ENCODE data around the gene RASSF7.
A peak's percentile ranks its signal among the peaks of the same experiment; 100 is the strongest.

The RASSF7 gene

GRCh38 chr11:528166-528814 is 32.5 kb upstream of the RASSF7 start:
- no peak for FAIRE-seq
- DNase-seq (ENCODE audit: insufficient read length): no peak
- TF ChIP-seq POLR2AphosphoS5 (IDR thresholded peaks at IDR 0.05; ENCODE audit: low read depth, low read length) (no peak), TAF1 (IDR thresholded peaks at IDR 0.05; ENCODE audit: borderline replicate concordance, low read depth, low read length) (no peak), POLR2A (IDR thresholded peaks at IDR 0.05; ENCODE audit: low read depth, low read length) (no peak)

GRCh38 chr11:528815-529727 is 31.7 kb upstream of the RASSF7 start:
- TF ChIP-seq POLR2AphosphoS5 (IDR thresholded peaks at IDR 0.05; ENCODE audit: low read depth, low read length) (no peak), TAF1 (IDR thresholded peaks at IDR 0.05; ENCODE audit: borderline replicate concordance, low read depth, low read length) (no peak), POLR2A (IDR thresholded peaks at IDR 0.05; ENCODE audit: low read depth, low read length) (no peak)
- FAIRE-seq (no peak), DNase-seq (ENCODE audit: insufficient read length) (no peak)

- TF ChIP-seq POLR2AphosphoS5 (IDR thresholded peaks at IDR 0.05; ENCODE audit: low read depth, low read length) (no peak), TAF1 (IDR thresholded peaks at IDR 0.05; ENCODE audit: borderline replicate concordance, low read depth, low read length) (no peak), POLR2A (IDR thresholded peaks at IDR 0.05; ENCODE audit: low read depth, low read length) (no peak)
- DNase-seq (ENCODE audit: insufficient read length) (no peak), FAIRE-seq (no peak)
These were observed 30.9 kb upstream of the RASSF7 start for GRCh38 chr11:529728-530411.

- DNase-seq (ENCODE audit: insufficient read length) (no peak), FAIRE-seq (no peak)
- TF ChIP-seq TAF1 (IDR thresholded peaks at IDR 0.05; ENCODE audit: borderline replicate concordance, low read depth, low read length) (no peak), POLR2AphosphoS5 (IDR thresholded peaks at IDR 0.05; ENCODE audit: low read depth, low read length) (no peak), POLR2A (IDR thresholded peaks at IDR 0.05; ENCODE audit: low read depth, low read length) (no peak)
These were observed 29.6 kb upstream of the RASSF7 start for GRCh38 chr11:530960-531831.

- no peak for FAIRE-seq
- no peak for DNase-seq (ENCODE audit: insufficient read length)
- no peak for TF ChIP-seq TAF1 (IDR thresholded peaks at IDR 0.05; ENCODE audit: borderline replicate concordance, low read depth, low read length)
- TF ChIP-seq POLR2AphosphoS5 (IDR thresholded peaks at IDR 0.05; ENCODE audit: low read depth, low read length): no peak
- TF ChIP-seq POLR2A (IDR thresholded peaks at IDR 0.05; ENCODE audit: low read depth, low read length): no peak
These were observed 28.7 kb upstream of the RASSF7 start for GRCh38 chr11:531919-532526.

- TF ChIP-seq POLR2AphosphoS5 (IDR thresholded peaks at IDR 0.05; ENCODE audit: low read depth, low read length) (no peak), TAF1 (IDR thresholded peaks at IDR 0.05; ENCODE audit: borderline replicate concordance, low read depth, low read length) (no peak), POLR2A (IDR thresholded peaks at IDR 0.05; ENCODE audit: low read depth, low read length) (no peak)
- DNase-seq (ENCODE audit: insufficient read length) (no peak), FAIRE-seq (no peak)
These were observed 28.2 kb upstream of the RASSF7 start for GRCh38 chr11:532527-532985.

- FAIRE-seq (no peak), DNase-seq (ENCODE audit: insufficient read length) (no peak)
- TF ChIP-seq POLR2AphosphoS5 (IDR thresholded peaks at IDR 0.05; ENCODE audit: low read depth, low read length): no peak
- no peak for TF ChIP-seq TAF1 (IDR thresholded peaks at IDR 0.05; ENCODE audit: borderline replicate concordance, low read depth, low read length)
- no peak for TF ChIP-seq POLR2A (IDR thresholded peaks at IDR 0.05; ENCODE audit: low read depth, low read length)
These were observed 27.7 kb upstream of the RASSF7 start for GRCh38 chr11:532986-533585.

- no peak for DNase-seq (ENCODE audit: insufficient read length)
- TF ChIP-seq TAF1 (IDR thresholded peaks at IDR 0.05; ENCODE audit: borderline replicate concordance, low read depth, low read length) (no peak), POLR2A (IDR thresholded peaks at IDR 0.05; ENCODE audit: low read depth, low read length) (no peak), POLR2AphosphoS5 (IDR thresholded peaks at IDR 0.05; ENCODE audit: low read depth, low read length) (no peak)
- peak; percentile 36 for FAIRE-seq
These were observed 27.0 kb upstream of the RASSF7 start for GRCh38 chr11:533586-534395.

Data from GM12892 (cell line).